CD8-positive, alpha-beta memory T cell (primary cell): ENCODE results near the gene ANKRD33B. TPM values are rescaled to one million over a fixed set of nuclear protein-coding genes. Genes with fewer than 3 reads are reported as not detected.

ENCODE experiments used
- CTCF ChIA-PET: fragments of 350-600 bp; sonication (Branson Sonifier 250); formaldehyde crosslinking; loops from one replicate; lab custom pipeline; 2021; ENCODE audit warnings: antibody characterized with exemption; lab: Charles Lee
- POLR2A ChIA-PET: fragments of 350-600 bp; sonication (Branson Sonifier 250); formaldehyde crosslinking; loops from one replicate; lab custom pipeline; 2021; ENCODE audit warnings: antibody characterized with exemption; lab: Charles Lee
- DNase-seq, 5 donors: peaks; one replicate each; pipeline versions ENCODE4 v3.0.0 to v3.0.0-alpha.2; 2020 to 2022; ENCODE audit warnings: mixed read lengths in 1 of 5
- H3K27ac ChIP-seq: one replicate; pipeline ENCODE4 v1.7.0; 2013; ENCODE audit warnings: low read depth, mild to moderate bottlenecking, low read length, moderate library complexity
- H3K27me3 ChIP-seq: 2 replicates; pipeline ENCODE4 v1.7.0; 2013; ENCODE audit warnings: low read length, mild to moderate bottlenecking; ENCODE audit not compliant: insufficient read depth, poor library complexity, severe bottlenecking
- H3K36me3 ChIP-seq: 2 replicates; pipeline ENCODE4 v1.7.0; 2013; ENCODE audit warnings: mild to moderate bottlenecking, low read length, moderate library complexity; ENCODE audit not compliant: insufficient read depth
- H3K4me1 ChIP-seq: 2 replicates; pipeline ENCODE4 v1.7.0; 2013; ENCODE audit warnings: mild to moderate bottlenecking, low read length, moderate library complexity; ENCODE audit not compliant: insufficient read depth
- H3K4me3 ChIP-seq: 2 replicates; pipeline ENCODE4 v1.7.0; 2013; ENCODE audit warnings: mild to moderate bottlenecking, low read length
- H3K9me3 ChIP-seq: 2 replicates; pipeline ENCODE4 v1.7.0; 2013; ENCODE audit warnings: mild to moderate bottlenecking, low read length
- H3K27ac Mint-ChIP-seq, 8 donors: one replicate each; pipeline ENCODE4 v1.8.0; 2020 to 2021; ENCODE audit warnings: mixed read lengths in 8 of 8, mild to moderate bottlenecking in 6 of 8, inconsistent platforms in 3 of 8, moderate library complexity in 3 of 8
- H3K27me3 Mint-ChIP-seq, 2 donors: one replicate each; pipeline ENCODE4 v1.8.0; 2020 to 2021; ENCODE audit warnings: mixed read lengths in 2 of 2, mild to moderate bottlenecking in 1 of 2, moderate library complexity in 1 of 2
- H3K36me3 Mint-ChIP-seq, 3 donors: one replicate each; pipeline ENCODE4 v1.8.0; 2020 to 2021; ENCODE audit warnings: mixed read lengths in 3 of 3, inconsistent platforms in 1 of 3, mild to moderate bottlenecking in 1 of 3
- H3K4me1 Mint-ChIP-seq, 3 donors: one replicate each; pipeline ENCODE4 v1.8.0; 2020 to 2021; ENCODE audit warnings: mixed read lengths in 3 of 3, inconsistent platforms in 1 of 3, mild to moderate bottlenecking in 1 of 3
- H3K4me3 Mint-ChIP-seq, 7 donors: one replicate each; pipeline ENCODE4 v1.8.0; 2020 to 2021; ENCODE audit warnings: mixed read lengths in 7 of 7, mild to moderate bottlenecking in 6 of 7, moderate library complexity in 4 of 7, inconsistent platforms in 2 of 7
- H3K9me3 Mint-ChIP-seq, 5 donors: one replicate each; pipeline ENCODE4 v1.8.0; 2020 to 2022; ENCODE audit warnings: mixed read lengths in 5 of 5, mild to moderate bottlenecking in 3 of 5, moderate library complexity in 2 of 5, inconsistent platforms in 1 of 5
- polyA plus RNA-seq: library from polyadenylated mRNA; unstranded; fragments of 300-500 nt; fragmentation: Illumina TruSeq; gene quantifications from one replicate; pipeline ENCODE4 v1.2.3, GENCODE V29; 2021
- total RNA-seq, 2 experiments: library from RNA; stranded (reverse); gene quantifications; one replicate each; pipeline ENCODE4 v1.2.3, GENCODE V29; 2021

Gene ANKRD33B
- total and polyA plus RNA-seq, 3 experiments from 2014 or later = 0.06 to 32.7 (median 29.6) TPM

GRCh38 chr5:10704949-10705621, 141.2 kb downstream of the ANKRD33B start:
- Histone ChIP-seq H3K27ac (no peak overlapping the region), H3K9me3 (no peaks in the 10 kb centered on the region), H3K27me3 (no peaks in the 10 kb centered on the region), H3K4me3 (no peak overlapping the region), H3K36me3 (no peaks in the 10 kb centered on the region), H3K4me1 (peaks cover 15% of the 10 kb centered on the region)
- Mint-ChIP-seq H3K4me3 (peak overlapping the region in 5 of 7 donors; percentile 7 to 47 (median 32)), H3K36me3 (peaks cover 0 to 14% (median 3%) of the 10 kb centered on the region in 3 donors), H3K27me3 (no peaks in the 10 kb centered on the region), H3K9me3 (no peaks in the 10 kb centered on the region), H3K27ac (peak overlapping the region; percentile 38 to 96 (median 89)), H3K4me1 (peaks cover 41 to 42% (median 42%) of the 10 kb centered on the region in 3 donors)
- DNase-seq = no peak
- ChIA-PET CTCF (interaction anchor here (1.2 kb wide), 1 partner anchor 8 kb away, joined by 3 read pairs; no protein-coding TSS in a partner anchor), POLR2A (no interaction called here)

- POLR2A ChIA-PET = no interaction called here
- H3K27ac Mint-ChIP-seq = peak overlapping the region; percentile 38 to 96 (median 89)
- Histone ChIP-seq H3K36me3 (no peaks in the 10 kb centered on the region), H3K4me3 (no peak overlapping the region), H3K27me3 (no peaks in the 10 kb centered on the region), H3K4me1 (peaks cover 15% of the 10 kb centered on the region), H3K9me3 (no peaks in the 10 kb centered on the region), H3K27ac (no peak overlapping the region)
- peaks cover 38 to 42% (median 39%) of the 10 kb centered on the region in 3 donors for H3K4me1 Mint-ChIP-seq
- DNase-seq = no peak
- no peaks in the 10 kb centered on the region for H3K27me3 Mint-ChIP-seq
- CTCF ChIA-PET = interaction anchor here (1.2 kb wide), 1 partner anchor 9 kb away, joined by 3 read pairs; no protein-coding TSS in a partner anchor
- H3K4me3 Mint-ChIP-seq = peak overlapping the region in 1 of 7 donors; percentile 47
- peaks cover 0 to 13% (median 3%) of the 10 kb centered on the region in 3 donors for H3K36me3 Mint-ChIP-seq
- H3K9me3 Mint-ChIP-seq = no peaks in the 10 kb centered on the region
These were observed 141.9 kb downstream of the ANKRD33B start for GRCh38 chr5:10705747-10706146.

- no peak for DNase-seq
- Histone ChIP-seq H3K27ac (no peak overlapping the region), H3K4me1 (peaks cover 15% of the 10 kb centered on the region), H3K27me3 (no peaks in the 10 kb centered on the region), H3K4me3 (no peak overlapping the region), H3K36me3 (no peaks in the 10 kb centered on the region), H3K9me3 (no peaks in the 10 kb centered on the region)
- no peaks in the 10 kb centered on the region for H3K27me3 Mint-ChIP-seq
- peaks cover 38 to 42% (median 39%) of the 10 kb centered on the region in 3 donors for H3K4me1 Mint-ChIP-seq
- ChIA-PET CTCF (interaction anchor here (1.2 kb wide), 1 partner anchor 10 kb away, joined by 3 read pairs; no protein-coding TSS in a partner anchor), POLR2A (no interaction called here)
- H3K9me3 Mint-ChIP-seq = no peaks in the 10 kb centered on the region
- peaks cover 0 to 15% (median 5%) of the 10 kb centered on the region in 3 donors for H3K36me3 Mint-ChIP-seq
- H3K4me3 Mint-ChIP-seq = no peak overlapping the region
- peak overlapping the region in 3 of 8 donors; percentile 0 to 89 (median 50) for H3K27ac Mint-ChIP-seq
These were observed 142.5 kb downstream of the ANKRD33B start for GRCh38 chr5:10706326-10706725.

Other genes starting within 250 kb of the ANKRD33B start
- 100 to 1,000 TPM; 103 to 110 TPM for gene MARCHF6, start 210.4 kb upstream of the ANKRD33B start, total RNA-seq
- 54.2 TPM for gene MARCHF6, start 210.4 kb upstream of the ANKRD33B start, polyA plus RNA-seq
- gene ROPN1L, start 122.2 kb upstream of the ANKRD33B start, total RNA-seq = under 1 TPM in 1 of 2 experiments, not detected in 1; 0.22 TPM
- 2.9 TPM for gene ROPN1L, start 122.2 kb upstream of the ANKRD33B start, polyA plus RNA-seq
- gene DAP, start 197.2 kb downstream of the ANKRD33B start, total RNA-seq = 10 to 100 TPM; 60.0 to 61.5 TPM
- gene DAP, start 197.2 kb downstream of the ANKRD33B start, polyA plus RNA-seq = 73.7 TPM